Endometrium (tissue), 2 donors: Measurements from ENCODE around the gene KIF16B.
"Not testable (repeated sequence)": the region's sequence is repeated elsewhere in the genome, so short reads cannot be mapped to it uniquely, and the experiment has no call there.

Source experiments
- FAIRE-seq: peaks from 2 replicates; lab custom pipeline; 2012; peaks lifted over from hg19 to GRCh38; lab: Jason Lieb, UNC
- donor health status: control.
- donor health status: control.

The KIF16B gene

GRCh38 chr20:16257021-16257420 is 316.2 kb downstream of the KIF16B start:
- FAIRE-seq: no peak

- no peak for FAIRE-seq
These were observed 326.4 kb downstream of the KIF16B start for GRCh38 chr20:16246870-16247269.

DNA sequence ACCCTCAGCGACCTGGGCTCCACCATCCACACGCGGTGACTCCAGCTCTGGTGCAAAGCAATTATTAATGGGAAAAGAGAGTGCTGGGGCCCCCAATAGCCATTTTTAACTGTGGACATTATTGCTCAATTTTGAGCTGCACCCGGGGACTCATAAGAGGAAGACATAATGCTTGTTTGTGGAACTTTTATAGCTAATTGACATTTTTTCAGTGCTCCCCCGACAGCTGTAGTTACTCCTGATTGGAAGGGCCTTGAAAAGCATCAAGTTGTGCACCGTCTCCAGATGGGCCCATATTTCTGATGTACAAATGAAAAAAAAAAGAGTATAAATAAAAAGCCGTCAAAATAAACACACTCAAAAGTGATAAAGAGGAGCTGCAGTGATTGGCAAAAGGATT is 327.0 kb downstream of the KIF16B start:
- FAIRE-seq: no peak

DNA sequence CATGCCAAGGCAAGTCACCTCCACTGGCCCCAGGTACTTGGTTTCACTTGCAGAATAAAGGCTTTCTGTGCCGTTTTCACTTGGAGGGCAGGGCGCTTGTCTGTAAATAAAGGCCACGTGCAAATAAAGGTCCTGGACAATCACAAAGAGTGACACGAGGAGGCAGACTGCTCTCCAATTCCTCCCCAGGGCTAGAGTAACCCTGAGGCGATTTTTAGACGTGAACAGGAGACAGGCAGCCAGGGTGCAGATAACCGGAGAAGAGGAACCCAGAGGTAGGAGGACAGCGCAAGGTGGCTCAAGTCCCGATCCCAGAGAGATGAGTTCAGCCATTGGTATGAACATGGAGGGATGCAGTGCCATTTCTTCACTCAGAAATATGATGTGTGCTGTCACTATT is 327.4 kb downstream of the KIF16B start:
- no peak for FAIRE-seq

- no peak for FAIRE-seq
These were observed 328.4 kb downstream of the KIF16B start for GRCh38 chr20:16244892-16245291.

DNA sequence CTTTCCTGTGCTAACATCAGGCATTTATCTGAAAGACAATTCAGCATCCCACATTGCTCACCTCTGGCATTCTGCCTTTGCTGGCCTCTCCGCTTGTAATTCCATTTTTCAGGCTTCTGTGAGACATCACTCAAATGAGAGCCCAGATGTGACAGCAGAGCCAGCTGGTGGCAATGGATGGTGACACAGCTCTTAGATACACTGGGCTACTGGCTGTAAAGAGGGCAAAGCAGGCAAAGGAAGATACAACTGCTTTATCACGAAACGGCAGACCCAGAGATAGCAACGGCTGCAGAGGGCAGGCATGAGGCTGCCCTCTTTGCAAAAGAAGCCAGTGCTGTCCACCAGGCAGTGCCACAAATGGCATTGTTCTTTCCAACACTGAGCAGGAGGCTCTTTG is 329.8 kb downstream of the KIF16B start:
- no peak for FAIRE-seq

- no peak for FAIRE-seq
These were observed 331.3 kb downstream of the KIF16B start for GRCh38 chr20:16241911-16242310.

DNA sequence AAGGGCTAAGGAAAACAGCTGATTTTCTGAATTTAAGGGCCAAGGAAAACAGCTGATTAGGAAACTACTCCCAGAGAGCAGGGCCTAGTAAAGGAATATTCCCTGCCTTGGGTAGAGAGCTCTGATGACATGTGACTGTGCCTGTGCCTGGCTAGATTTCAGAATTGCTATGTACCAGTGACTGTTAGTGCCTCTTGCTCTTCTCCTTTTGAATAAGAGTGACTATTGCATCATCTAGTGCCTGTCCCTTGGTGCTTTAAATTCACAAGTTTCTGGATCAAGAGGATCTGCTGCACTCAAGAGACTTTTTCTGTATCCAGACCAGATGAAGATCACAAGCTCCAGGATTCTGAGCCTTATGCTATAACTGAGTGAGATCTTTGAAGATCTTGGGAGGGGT is 332.9 kb downstream of the KIF16B start:
- FAIRE-seq: no peak

GRCh38 chr20:16236589-16237241 is 336.5 kb downstream of the KIF16B start:
- no peak for FAIRE-seq

- no peak for FAIRE-seq
These were observed 342.8 kb downstream of the KIF16B start for GRCh38 chr20:16230402-16230801.

DNA sequence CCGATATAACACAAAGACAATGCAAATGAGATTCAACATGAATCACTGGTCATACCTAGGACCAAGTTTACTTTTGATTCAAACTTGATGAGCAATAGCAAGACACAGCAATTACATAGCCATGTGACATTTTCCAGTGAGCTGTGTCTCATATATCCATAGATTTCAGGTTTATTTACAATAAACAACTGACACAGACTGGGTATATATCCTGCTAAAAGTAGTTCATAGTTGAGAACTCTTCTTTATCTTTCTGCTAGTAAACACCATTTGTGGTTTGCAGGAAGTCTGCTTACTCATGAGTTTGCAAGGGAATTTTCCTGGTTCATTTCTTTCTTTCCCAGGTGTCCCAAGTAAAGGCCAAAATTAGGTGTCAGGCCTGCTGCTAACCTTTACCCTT is 343.4 kb downstream of the KIF16B start:
- no peak for FAIRE-seq

- FAIRE-seq: no peak
These were observed 344.5 kb downstream of the KIF16B start for GRCh38 chr20:16228722-16229121.

- not testable (repeated sequence) for FAIRE-seq
These were observed 346.3 kb downstream of the KIF16B start for GRCh38 chr20:16226961-16227360.

DNA sequence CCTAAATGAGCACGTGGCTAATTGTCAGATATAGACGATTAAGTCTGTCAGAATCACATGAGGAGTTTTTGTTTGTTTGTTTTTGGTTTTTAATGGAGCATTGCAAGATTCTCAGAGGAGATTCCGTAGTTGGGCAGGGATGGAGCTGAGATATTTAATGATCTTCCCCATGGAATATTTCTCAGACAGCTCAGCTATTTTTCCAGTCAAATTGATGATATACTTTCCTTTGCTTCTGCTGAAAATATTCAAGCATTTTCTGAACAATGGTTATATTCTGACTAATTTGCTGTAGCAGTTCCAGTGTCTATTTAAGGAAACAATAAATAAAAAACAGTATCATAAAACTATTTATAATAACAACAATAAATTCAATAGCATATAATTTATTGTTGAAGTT is 348.4 kb downstream of the KIF16B start:
- no peak for FAIRE-seq

GRCh38 chr20:16222859-16223411 is 350.3 kb downstream of the KIF16B start:
- FAIRE-seq: no peak
